WTC11 (cell line): ENCODE results near the gene IPO8. TPM values are rescaled to one million over a fixed set of nuclear protein-coding genes. Genes with fewer than 3 reads are reported as not detected.

ENCODE experiments used
- ATAC-seq: fragments of 200-7000 bp; cut with Tn5 transposase; 2 replicates; pipeline ENCODE4 v1.10.0; 2021; ENCODE audit warnings: mild to moderate bottlenecking, moderate library complexity
- CTCF ChIA-PET: fragments of 300-600 bp; sonication (Branson Sonifier 250); formaldehyde crosslinking; loops from one replicate; lab custom pipeline; 2021; ENCODE audit warnings: antibody characterized with exemption; lab: Charles Lee
- POLR2A ChIA-PET: fragments of 350-600 bp; sonication (Branson Sonifier 250); formaldehyde crosslinking; loops from one replicate; lab custom pipeline; 2021; ENCODE audit warnings: antibody characterized with exemption; lab: Charles Lee
- DNase-seq: peaks from one replicate; pipeline ENCODE4 v3.0.0; 2021; ENCODE audit warnings: low spot score
- H3K27ac Mint-ChIP-seq: 2 replicates; pipeline ENCODE4 v1.8.0; 2021; ENCODE audit warnings: mixed read lengths
- H3K27me3 Mint-ChIP-seq: 2 replicates; pipeline ENCODE4 v1.8.0; 2021; ENCODE audit warnings: low read depth, mild to moderate bottlenecking, moderate library complexity, mixed read lengths
- H3K36me3 Mint-ChIP-seq: 2 replicates; pipeline ENCODE4 v1.8.0; 2021; ENCODE audit warnings: mixed read lengths
- H3K4me1 Mint-ChIP-seq: 2 replicates; pipeline ENCODE4 v1.8.0; 2022; ENCODE audit warnings: mixed read lengths
- H3K4me3 Mint-ChIP-seq: 2 replicates; pipeline ENCODE4 v1.8.0; 2021; ENCODE audit warnings: mild to moderate bottlenecking, moderate library complexity, mixed read lengths
- H3K9me3 Mint-ChIP-seq: 2 replicates; pipeline ENCODE4 v1.8.0; 2021; ENCODE audit warnings: mixed read lengths
- CREB1 ChIP-seq: sonication (generic); formaldehyde crosslinking; IDR thresholded peaks from 2 replicates; pipeline ENCODE4 v1.8.0; 2023; ENCODE audit warnings: mild to moderate bottlenecking, missing genetic modification reagents
- ETV6 ChIP-seq: sonication (generic); formaldehyde crosslinking; IDR thresholded peaks from 2 replicates; pipeline ENCODE4 v1.8.1; 2022; ENCODE audit warnings: mild to moderate bottlenecking, missing genetic modification reagents
- FOXJ3 ChIP-seq: sonication (generic); formaldehyde crosslinking; IDR thresholded peaks from 2 replicates; pipeline ENCODE4 v1.9.0; 2021; ENCODE audit warnings: missing genetic modification reagents, mild to moderate bottlenecking, borderline replicate concordance
- FOXK1 ChIP-seq: sonication (generic); formaldehyde crosslinking; IDR thresholded peaks from 2 replicates; pipeline ENCODE4 v1.8.0; 2022; ENCODE audit warnings: mild to moderate bottlenecking, moderate library complexity, missing genetic modification reagents
- FOXP1 ChIP-seq: sonication (generic); formaldehyde crosslinking; IDR thresholded peaks from 2 replicates; pipeline ENCODE4 v1.8.0; 2022; ENCODE audit warnings: missing genetic modification reagents, mild to moderate bottlenecking, moderate library complexity, borderline replicate concordance
- GABPB1 ChIP-seq: sonication (generic); formaldehyde crosslinking; IDR thresholded peaks from 2 replicates; pipeline ENCODE4 v1.8.1; 2023; ENCODE audit warnings: mild to moderate bottlenecking, missing genetic modification reagents
- JUN ChIP-seq: sonication (generic); formaldehyde crosslinking; IDR thresholded peaks from 2 replicates; pipeline ENCODE4 v1.8.0; 2023; ENCODE audit warnings: mild to moderate bottlenecking, missing genetic modification reagents
- MYBL2 ChIP-seq: sonication (generic); formaldehyde crosslinking; IDR thresholded peaks from 2 replicates; pipeline ENCODE4 v1.8.1; 2023; ENCODE audit warnings: mild to moderate bottlenecking, moderate library complexity, missing genetic modification reagents
- SMAD4 ChIP-seq: sonication (generic); formaldehyde crosslinking; IDR thresholded peaks from 2 replicates; pipeline ENCODE4 v1.8.0; 2022; ENCODE audit warnings: mild to moderate bottlenecking, missing genetic modification reagents
- SP1 ChIP-seq: sonication (generic); formaldehyde crosslinking; conservative IDR thresholded peaks from 2 replicates; pipeline ENCODE4 v1.8.1; 2022; ENCODE audit warnings: missing genetic modification reagents
- ZNF423 ChIP-seq: fragments of 250-450 bp; sonication (Bioruptor Pico); IDR thresholded peaks from 2 replicates; pipeline ENCODE4 v2.1.2; 2022; ENCODE audit warnings: mild to moderate bottlenecking, moderate library complexity
- total RNA-seq: library from RNA; stranded (reverse); gene quantifications from 3 replicates; pipeline ENCODE4 v1.2.3, GENCODE V29; 2021
- TF ChIP-seq, protein P1 (sequence below): sonication (generic); formaldehyde crosslinking; IDR thresholded peaks from 2 replicates; pipeline ENCODE4 v1.8.0; 2023; ENCODE audit warnings: missing genetic modification reagents, mild to moderate bottlenecking, borderline replicate concordance
- TF ChIP-seq, protein P2 (sequence below): sonication (generic); formaldehyde crosslinking; IDR thresholded peaks from 2 replicates; pipeline ENCODE4 v1.8.0; 2022; ENCODE audit warnings: missing genetic modification reagents
- TF ChIP-seq, protein P3 (sequence below): sonication (generic); formaldehyde crosslinking; IDR thresholded peaks from 2 replicates; pipeline ENCODE4 v1.8.0; 2023; ENCODE audit warnings: mild to moderate bottlenecking, missing genetic modification reagents

IPO8 gene
- total RNA-seq, 1 experiment from 2014 or later, result 44.8 TPM

DNA sequence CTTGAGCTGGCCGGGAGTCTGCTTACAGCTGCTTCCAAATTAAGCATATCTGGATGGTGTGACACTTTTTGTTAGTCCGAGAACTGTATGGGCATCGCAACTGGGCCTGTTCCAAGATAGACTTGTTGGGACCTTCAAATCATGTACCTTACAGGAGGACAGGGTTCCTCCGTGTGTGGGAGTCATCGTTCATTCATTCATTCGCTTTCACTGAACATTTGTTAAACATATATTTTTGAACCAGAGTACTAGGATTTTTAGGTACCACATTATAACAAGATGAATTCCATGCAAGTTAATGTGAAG, 387 bp upstream of the IPO8 start:
- ChIA-PET CTCF (interaction anchor here (0.7 to 3.0 kb wide), 17 partner anchors 10 to 461 kb away, joined by 3 to 35 read pairs (median 4); partner anchors contain the start of gene CAPRIN2), POLR2A (interaction anchor here (0.6 to 1.6 kb wide), 6 partner anchors 11 to 1074 kb away, joined by 3 to 6 read pairs (median 4); no protein-coding TSS in a partner anchor)
- DNase-seq (no peak), ATAC-seq (no peak)
- Mint-ChIP-seq H3K27me3 (no peaks in the 10 kb centered on the region), H3K36me3 (no peaks in the 10 kb centered on the region), H3K27ac (peak overlapping the region; percentile 82), H3K4me1 (peaks cover 40% of the 10 kb centered on the region), H3K4me3 (peak overlapping the region; percentile 93), H3K9me3 (no peaks in the 10 kb centered on the region)
- TF ChIP-seq CREB1 (CRISPR knock-in tag) (no peak), FOXK1 (0 out of 2 replicates have a peak, but pooled peaks have one; percentile 11)

DNA sequence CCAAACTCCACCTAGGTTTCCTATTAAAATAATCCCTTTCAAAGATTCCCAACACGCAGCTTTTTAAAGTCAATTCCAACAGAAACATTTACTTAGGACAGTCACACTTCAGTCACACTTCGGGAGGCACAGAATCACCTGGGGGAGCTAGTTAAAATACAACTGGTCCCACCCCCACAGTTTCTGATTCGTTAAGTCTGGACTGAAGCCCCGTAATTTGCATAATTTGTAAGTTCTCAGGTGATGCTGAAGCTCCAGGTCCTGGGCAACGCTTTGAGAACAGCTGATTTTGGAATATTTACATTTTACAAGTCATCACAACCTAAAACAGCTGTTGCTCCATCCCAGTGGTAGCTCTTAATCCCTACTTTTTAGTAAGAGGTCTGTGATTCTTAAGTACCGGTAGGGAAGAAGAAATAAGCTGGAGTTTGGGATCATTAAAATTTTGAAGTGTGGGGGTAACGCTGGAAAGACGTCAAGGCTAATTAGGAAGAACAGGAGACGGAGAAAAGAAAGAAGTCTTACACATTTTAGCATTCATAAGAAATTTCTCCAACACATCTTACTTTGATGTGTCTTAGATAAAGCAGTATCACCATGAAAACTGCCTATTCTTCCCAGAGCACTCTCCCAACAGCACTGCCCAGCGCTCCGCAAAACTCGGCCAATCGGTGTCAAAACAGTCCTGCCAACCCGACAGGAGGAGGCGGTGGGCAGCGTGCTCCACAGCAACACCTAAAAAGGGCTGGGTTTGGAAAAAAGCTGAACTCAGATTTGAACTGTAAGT, 1.1 kb downstream of the IPO8 start:
- peak; percentile 18 for ATAC-seq
- H3K36me3 Mint-ChIP-seq, result no peaks in the 10 kb centered on the region
- DNase-seq, result peak; percentile 24
- H3K4me1 Mint-ChIP-seq, result peaks cover 41% of the 10 kb centered on the region
- H3K4me3 Mint-ChIP-seq, result peak overlapping the region; percentile 93
- CTCF ChIA-PET, result interaction anchor here (1.2 to 3.0 kb wide), 6 partner anchors 39 to 189 kb away, joined by 3 to 35 read pairs (median 4); partner anchors contain the start of gene CAPRIN2
- no peaks in the 10 kb centered on the region for H3K27me3 Mint-ChIP-seq
- TF ChIP-seq SMAD4 (no peak), GABPB1 (0 out of 2 replicates have a peak, but pooled peaks have one; percentile 10)
- H3K9me3 Mint-ChIP-seq, result no peaks in the 10 kb centered on the region
- POLR2A ChIA-PET, result interaction anchor here (0.7 to 1.6 kb wide), 3 partner anchors 11 to 101 kb away, joined by 3 to 6 read pairs (median 6); no protein-coding TSS in a partner anchor
- H3K27ac Mint-ChIP-seq, result peak overlapping the region; percentile 90

DNA sequence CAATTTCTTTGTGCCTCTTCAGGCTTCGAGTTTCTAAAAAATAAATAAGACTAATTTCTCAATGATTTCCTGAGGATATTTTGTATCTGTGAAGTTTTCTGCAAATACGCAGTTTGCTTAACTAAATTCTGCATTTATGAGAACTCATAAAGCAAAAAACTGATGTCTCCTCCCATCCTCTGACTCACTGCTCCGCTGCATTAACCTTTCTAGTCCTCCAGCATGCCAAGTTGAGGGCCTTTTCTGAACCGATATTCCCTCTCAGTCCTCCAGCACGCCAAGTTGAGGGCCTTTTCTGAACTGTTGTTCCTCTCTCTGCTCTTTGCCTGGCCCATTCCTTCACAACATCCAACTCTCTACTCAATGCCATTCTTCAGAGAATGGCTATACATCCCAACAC, 3.2 kb downstream of the IPO8 start:
- no peak for TF ChIP-seq MYBL2 (CRISPR knock-in tag)
- POLR2A ChIA-PET, result no interaction called here
- no peaks in the 10 kb centered on the region for H3K27me3 Mint-ChIP-seq
- no peaks in the 10 kb centered on the region for H3K36me3 Mint-ChIP-seq
- CTCF ChIA-PET, result interaction anchor here (0.6 kb wide), 1 partner anchor 62 kb away, joined by 3 read pairs; no protein-coding TSS in a partner anchor
- H3K9me3 Mint-ChIP-seq, result no peaks in the 10 kb centered on the region
- no peak overlapping the region for H3K4me3 Mint-ChIP-seq
- peak overlapping the region; percentile 41; the same call in 1 of the 2 replicates for H3K27ac Mint-ChIP-seq
- peaks cover 39% of the 10 kb centered on the region for H3K4me1 Mint-ChIP-seq
- DNase-seq, result no peak
- no peak for ATAC-seq

DNA sequence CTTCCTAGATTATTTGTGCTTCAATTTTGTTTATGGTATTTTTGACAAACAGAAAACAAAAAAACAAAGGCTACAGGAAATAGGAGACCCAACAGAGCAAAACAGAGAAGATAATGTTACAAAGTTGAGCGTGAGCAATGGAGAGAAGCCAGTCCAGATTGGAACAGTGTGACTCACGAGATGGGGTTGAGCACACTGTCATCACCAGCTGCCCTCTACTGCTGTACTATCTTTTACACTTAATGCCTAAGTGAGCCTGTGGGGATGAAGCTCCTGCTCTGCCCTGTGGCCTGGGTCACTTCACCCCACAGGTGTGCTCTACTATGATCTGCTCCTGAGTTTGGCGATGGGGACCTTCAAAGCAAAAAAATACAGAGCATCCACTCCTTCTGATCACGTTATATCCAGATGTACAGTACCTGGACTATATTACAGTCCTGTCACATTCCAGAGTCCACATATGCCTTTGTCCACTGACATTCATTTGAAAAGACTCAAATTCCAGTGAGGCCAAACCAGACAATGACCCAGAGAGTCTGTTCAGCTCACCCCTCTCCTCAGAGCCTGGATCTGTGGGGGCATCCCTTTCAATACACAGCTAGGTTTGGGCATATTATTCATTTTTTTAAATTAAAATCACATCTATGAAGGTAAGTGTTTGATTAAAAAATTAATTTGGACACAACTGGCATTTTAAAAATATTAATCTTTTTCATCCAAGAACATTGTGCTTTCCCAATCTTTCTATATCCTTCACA, 4.4 kb downstream of the IPO8 start:
- ChIA-PET CTCF (interaction anchor here (0.5 kb wide), 1 partner anchor 1324 kb away, joined by 3 read pairs; no protein-coding TSS in a partner anchor), POLR2A (no interaction called here)
- 0 out of 2 replicates have a peak overlapping the region, but pooled peaks have one; percentile 14 for H3K27ac Mint-ChIP-seq
- TF ChIP-seq, protein P1, sequence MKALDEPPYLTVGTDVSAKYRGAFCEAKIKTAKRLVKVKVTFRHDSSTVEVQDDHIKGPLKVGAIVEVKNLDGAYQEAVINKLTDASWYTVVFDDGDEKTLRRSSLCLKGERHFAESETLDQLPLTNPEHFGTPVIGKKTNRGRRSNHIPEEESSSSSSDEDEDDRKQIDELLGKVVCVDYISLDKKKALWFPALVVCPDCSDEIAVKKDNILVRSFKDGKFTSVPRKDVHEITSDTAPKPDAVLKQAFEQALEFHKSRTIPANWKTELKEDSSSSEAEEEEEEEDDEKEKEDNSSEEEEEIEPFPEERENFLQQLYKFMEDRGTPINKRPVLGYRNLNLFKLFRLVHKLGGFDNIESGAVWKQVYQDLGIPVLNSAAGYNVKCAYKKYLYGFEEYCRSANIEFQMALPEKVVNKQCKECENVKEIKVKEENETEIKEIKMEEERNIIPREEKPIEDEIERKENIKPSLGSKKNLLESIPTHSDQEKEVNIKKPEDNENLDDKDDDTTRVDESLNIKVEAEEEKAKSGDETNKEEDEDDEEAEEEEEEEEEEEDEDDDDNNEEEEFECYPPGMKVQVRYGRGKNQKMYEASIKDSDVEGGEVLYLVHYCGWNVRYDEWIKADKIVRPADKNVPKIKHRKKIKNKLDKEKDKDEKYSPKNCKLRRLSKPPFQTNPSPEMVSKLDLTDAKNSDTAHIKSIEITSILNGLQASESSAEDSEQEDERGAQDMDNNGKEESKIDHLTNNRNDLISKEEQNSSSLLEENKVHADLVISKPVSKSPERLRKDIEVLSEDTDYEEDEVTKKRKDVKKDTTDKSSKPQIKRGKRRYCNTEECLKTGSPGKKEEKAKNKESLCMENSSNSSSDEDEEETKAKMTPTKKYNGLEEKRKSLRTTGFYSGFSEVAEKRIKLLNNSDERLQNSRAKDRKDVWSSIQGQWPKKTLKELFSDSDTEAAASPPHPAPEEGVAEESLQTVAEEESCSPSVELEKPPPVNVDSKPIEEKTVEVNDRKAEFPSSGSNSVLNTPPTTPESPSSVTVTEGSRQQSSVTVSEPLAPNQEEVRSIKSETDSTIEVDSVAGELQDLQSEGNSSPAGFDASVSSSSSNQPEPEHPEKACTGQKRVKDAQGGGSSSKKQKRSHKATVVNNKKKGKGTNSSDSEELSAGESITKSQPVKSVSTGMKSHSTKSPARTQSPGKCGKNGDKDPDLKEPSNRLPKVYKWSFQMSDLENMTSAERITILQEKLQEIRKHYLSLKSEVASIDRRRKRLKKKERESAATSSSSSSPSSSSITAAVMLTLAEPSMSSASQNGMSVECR, result no peak
- TF ChIP-seq ZNF423 (no peak), FOXP1 (CRISPR knock-in tag) (no peak), ETV6 (no peak), SP1 (CRISPR knock-in tag) (no peak), FOXK1 (no peak), FOXJ3 (no peak), JUN (CRISPR knock-in tag) (no peak)
- TF ChIP-seq, protein P2, sequence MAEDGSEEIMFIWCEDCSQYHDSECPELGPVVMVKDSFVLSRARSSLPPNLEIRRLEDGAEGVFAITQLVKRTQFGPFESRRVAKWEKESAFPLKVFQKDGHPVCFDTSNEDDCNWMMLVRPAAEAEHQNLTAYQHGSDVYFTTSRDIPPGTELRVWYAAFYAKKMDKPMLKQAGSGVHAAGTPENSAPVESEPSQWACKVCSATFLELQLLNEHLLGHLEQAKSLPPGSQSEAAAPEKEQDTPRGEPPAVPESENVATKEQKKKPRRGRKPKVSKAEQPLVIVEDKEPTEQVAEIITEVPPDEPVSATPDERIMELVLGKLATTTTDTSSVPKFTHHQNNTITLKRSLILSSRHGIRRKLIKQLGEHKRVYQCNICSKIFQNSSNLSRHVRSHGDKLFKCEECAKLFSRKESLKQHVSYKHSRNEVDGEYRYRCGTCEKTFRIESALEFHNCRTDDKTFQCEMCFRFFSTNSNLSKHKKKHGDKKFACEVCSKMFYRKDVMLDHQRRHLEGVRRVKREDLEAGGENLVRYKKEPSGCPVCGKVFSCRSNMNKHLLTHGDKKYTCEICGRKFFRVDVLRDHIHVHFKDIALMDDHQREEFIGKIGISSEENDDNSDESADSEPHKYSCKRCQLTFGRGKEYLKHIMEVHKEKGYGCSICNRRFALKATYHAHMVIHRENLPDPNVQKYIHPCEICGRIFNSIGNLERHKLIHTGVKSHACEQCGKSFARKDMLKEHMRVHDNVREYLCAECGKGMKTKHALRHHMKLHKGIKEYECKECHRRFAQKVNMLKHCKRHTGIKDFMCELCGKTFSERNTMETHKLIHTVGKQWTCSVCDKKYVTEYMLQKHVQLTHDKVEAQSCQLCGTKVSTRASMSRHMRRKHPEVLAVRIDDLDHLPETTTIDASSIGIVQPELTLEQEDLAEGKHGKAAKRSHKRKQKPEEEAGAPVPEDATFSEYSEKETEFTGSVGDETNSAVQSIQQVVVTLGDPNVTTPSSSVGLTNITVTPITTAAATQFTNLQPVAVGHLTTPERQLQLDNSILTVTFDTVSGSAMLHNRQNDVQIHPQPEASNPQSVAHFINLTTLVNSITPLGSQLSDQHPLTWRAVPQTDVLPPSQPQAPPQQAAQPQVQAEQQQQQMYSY (CRISPR knock-in tag), result no peak
- TF ChIP-seq, protein P3, sequence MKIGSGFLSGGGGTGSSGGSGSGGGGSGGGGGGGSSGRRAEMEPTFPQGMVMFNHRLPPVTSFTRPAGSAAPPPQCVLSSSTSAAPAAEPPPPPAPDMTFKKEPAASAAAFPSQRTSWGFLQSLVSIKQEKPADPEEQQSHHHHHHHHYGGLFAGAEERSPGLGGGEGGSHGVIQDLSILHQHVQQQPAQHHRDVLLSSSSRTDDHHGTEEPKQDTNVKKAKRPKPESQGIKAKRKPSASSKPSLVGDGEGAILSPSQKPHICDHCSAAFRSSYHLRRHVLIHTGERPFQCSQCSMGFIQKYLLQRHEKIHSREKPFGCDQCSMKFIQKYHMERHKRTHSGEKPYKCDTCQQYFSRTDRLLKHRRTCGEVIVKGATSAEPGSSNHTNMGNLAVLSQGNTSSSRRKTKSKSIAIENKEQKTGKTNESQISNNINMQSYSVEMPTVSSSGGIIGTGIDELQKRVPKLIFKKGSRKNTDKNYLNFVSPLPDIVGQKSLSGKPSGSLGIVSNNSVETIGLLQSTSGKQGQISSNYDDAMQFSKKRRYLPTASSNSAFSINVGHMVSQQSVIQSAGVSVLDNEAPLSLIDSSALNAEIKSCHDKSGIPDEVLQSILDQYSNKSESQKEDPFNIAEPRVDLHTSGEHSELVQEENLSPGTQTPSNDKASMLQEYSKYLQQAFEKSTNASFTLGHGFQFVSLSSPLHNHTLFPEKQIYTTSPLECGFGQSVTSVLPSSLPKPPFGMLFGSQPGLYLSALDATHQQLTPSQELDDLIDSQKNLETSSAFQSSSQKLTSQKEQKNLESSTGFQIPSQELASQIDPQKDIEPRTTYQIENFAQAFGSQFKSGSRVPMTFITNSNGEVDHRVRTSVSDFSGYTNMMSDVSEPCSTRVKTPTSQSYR (CRISPR knock-in tag), result no peak
- ATAC-seq (no peak), DNase-seq (no peak)
- peaks cover 29% of the 10 kb centered on the region for H3K4me1 Mint-ChIP-seq
- no peaks in the 10 kb centered on the region for H3K36me3 Mint-ChIP-seq
- H3K9me3 Mint-ChIP-seq, result no peaks in the 10 kb centered on the region
- no peak overlapping the region for H3K4me3 Mint-ChIP-seq
- no peaks in the 10 kb centered on the region for H3K27me3 Mint-ChIP-seq
